DND-41 (cell line): Measurements from ENCODE around the gene SGSH.

Experiments used
- ATAC-seq: fragments of 200-7000 bp; cut with Tn5 transposase; 3 replicates; pipeline ENCODE4 v1.9.1; 2021; ENCODE audit warnings: low read depth; ENCODE audit not compliant: insufficient read depth
- DNase-seq: peaks from one replicate; pipeline ENCODE4 v3.0.0-alpha.2; 2020
- H2AFZ ChIP-seq: 2 replicates; pipeline ENCODE4 v1.6.0; 2012; ENCODE audit warnings: low read depth, low read length
- H3K27ac ChIP-seq: 2 replicates; pipeline ENCODE4 v1.5.1; 2012; ENCODE audit warnings: low read length, inconsistent platforms
- H3K27me3 ChIP-seq: fragments of 200-600 bp; sonication (generic); 2 replicates; pipeline ENCODE4 v1.6.0; 2012; ENCODE audit warnings: low read length, mild to moderate bottlenecking, inconsistent platforms; ENCODE audit not compliant: insufficient read depth, poor library complexity
- H3K36me3 ChIP-seq: 2 replicates; pipeline ENCODE4 v1.5.1; 2012; ENCODE audit warnings: low read length, inconsistent platforms; ENCODE audit not compliant: insufficient read depth
- H3K4me1 ChIP-seq: 2 replicates; pipeline ENCODE4 v1.5.1; 2012; ENCODE audit warnings: mild to moderate bottlenecking, low read length; ENCODE audit not compliant: insufficient read depth
- H3K4me2 ChIP-seq: 2 replicates; pipeline ENCODE4 v1.6.0; 2012; ENCODE audit warnings: mild to moderate bottlenecking, moderate library complexity, low read length, inconsistent platforms; ENCODE audit not compliant: insufficient read depth
- H3K4me3 ChIP-seq, 2 experiments: fragments of 200-600 bp in 1 of 2; shearing (Covaris generic) in 1 of 2; 2 replicates each; pipeline ENCODE4 v1.5.1; 2012 to 2016; ENCODE audit warnings: inconsistent platforms in 2 of 2, low read length in 2 of 2, mild to moderate bottlenecking in 2 of 2, low read depth in 1 of 2, moderate library complexity in 1 of 2
- H3K79me2 ChIP-seq: 2 replicates; pipeline ENCODE4 v1.6.0; 2012; ENCODE audit warnings: low read length, inconsistent platforms; ENCODE audit not compliant: insufficient read depth
- H3K9ac ChIP-seq: 2 replicates; pipeline ENCODE4 v1.6.0; 2012; ENCODE audit warnings: low read depth, mild to moderate bottlenecking, inconsistent platforms, low read length, moderate library complexity
- H3K9me3 ChIP-seq: 2 replicates; pipeline ENCODE4 v1.5.1; 2012; ENCODE audit warnings: low read length, moderate library complexity, mild to moderate bottlenecking, inconsistent platforms; ENCODE audit not compliant: insufficient read depth, severe bottlenecking
- H4K20me1 ChIP-seq: 2 replicates; pipeline ENCODE4 v1.6.0; 2012; ENCODE audit warnings: low read length; ENCODE audit not compliant: insufficient read depth
- CTCF ChIP-seq: IDR thresholded peaks from 2 replicates; pipeline ENCODE4 v1.5.1; 2012; ENCODE audit warnings: borderline replicate concordance, low read length, moderate library complexity, mild to moderate bottlenecking; ENCODE audit not compliant: poor library complexity, severe bottlenecking; ENCODE audit errors: extremely low read depth
- EZH2 ChIP-seq: IDR thresholded peaks from 3 replicates; pipeline ENCODE4 v1.6.1; 2012; ENCODE audit warnings: borderline replicate concordance, low read depth, mild to moderate bottlenecking, moderate library complexity, low read length, inconsistent platforms; ENCODE audit not compliant: severe bottlenecking

SGSH gene

GRCh38 chr17:80189611-80190010, 30.5 kb downstream of the SGSH start:
- TF ChIP-seq EZH2 (no peak), CTCF (no peak)
- Histone ChIP-seq H3K36me3 (no peaks in the 10 kb centered on the region), H3K4me1 (no peaks in the 10 kb centered on the region), H2AFZ (no peak overlapping the region), H3K27me3 (no peaks in the 10 kb centered on the region), H3K9me3 (no peaks in the 10 kb centered on the region), H3K79me2 (no peaks in the 10 kb centered on the region), H3K4me3 (no peak overlapping the region), H4K20me1 (peaks cover 3% of the 10 kb centered on the region; the same call in 1 of the 2 replicates), H3K4me2 (no peak overlapping the region), H3K27ac (no peak overlapping the region), H3K9ac (no peak overlapping the region)
- ATAC-seq (no peak), DNase-seq (no peak)

GRCh38 chr17:80187515-80187941, 32.6 kb downstream of the SGSH start:
- TF ChIP-seq EZH2, result no peak
- TF ChIP-seq CTCF, result no peak
- DNase-seq (no peak), ATAC-seq (no peak)
- Histone ChIP-seq H3K4me1 (no peaks in the 10 kb centered on the region), H3K27me3 (no peaks in the 10 kb centered on the region), H3K27ac (no peak overlapping the region), H3K9ac (no peak overlapping the region), H2AFZ (no peak overlapping the region), H3K79me2 (no peaks in the 10 kb centered on the region), H4K20me1 (peaks cover 3% of the 10 kb centered on the region; the same call in 1 of the 2 replicates), H3K4me2 (no peak overlapping the region), H3K4me3 (no peak overlapping the region), H3K9me3 (no peaks in the 10 kb centered on the region), H3K36me3 (no peaks in the 10 kb centered on the region)

- Histone ChIP-seq H3K9ac (no peak overlapping the region), H2AFZ (no peak overlapping the region), H3K79me2 (no peaks in the 10 kb centered on the region), H3K4me1 (no peaks in the 10 kb centered on the region), H3K9me3 (no peaks in the 10 kb centered on the region), H3K27ac (no peak overlapping the region), H3K36me3 (no peaks in the 10 kb centered on the region), H4K20me1 (peaks cover 3% of the 10 kb centered on the region; the same call in 1 of the 2 replicates), H3K4me2 (no peak overlapping the region), H3K4me3 (no peak overlapping the region), H3K27me3 (no peaks in the 10 kb centered on the region)
- no peak for ATAC-seq
- no peak for TF ChIP-seq EZH2
- TF ChIP-seq CTCF, result no peak
- no peak for DNase-seq
Observed at GRCh38 chr17:80187090-80187489, 33.0 kb downstream of the SGSH start.

GRCh38 chr17:80185968-80186367, 34.2 kb downstream of the SGSH start:
- Histone ChIP-seq H3K4me1 (no peaks in the 10 kb centered on the region), H3K36me3 (no peaks in the 10 kb centered on the region), H4K20me1 (peaks cover 3% of the 10 kb centered on the region; the same call in 1 of the 2 replicates), H3K4me3 (no peak overlapping the region), H3K9ac (no peak overlapping the region), H3K27ac (no peak overlapping the region), H2AFZ (no peak overlapping the region), H3K9me3 (no peaks in the 10 kb centered on the region), H3K79me2 (no peaks in the 10 kb centered on the region), H3K27me3 (no peaks in the 10 kb centered on the region), H3K4me2 (no peak overlapping the region)
- ATAC-seq (no peak), DNase-seq (no peak)
- no peak for TF ChIP-seq EZH2
